Right cardiac atrium (tissue), 5 donors: ENCODE measurements around the gene AFMID. TPM values are rescaled to one million over a fixed set of nuclear protein-coding genes. Genes with fewer than 3 reads are reported as not detected.
"Not testable (repeated sequence)": the region's sequence is repeated elsewhere in the genome, so short reads cannot be mapped to it uniquely, and the experiment has no call there.

Source experiments
- ATAC-seq, 2 donors: fragments of 200-7000 bp; cut with Tn5 transposase; one replicate each; pipeline versions ENCODE4 v1.8.0 to v1.9.1; 2020; ENCODE audit warnings: moderate library complexity in 2 of 2, mild to moderate bottlenecking in 1 of 2
- DNase-seq, 3 donors: peaks; one replicate each; pipeline ENCODE4 v3.0.0-alpha.2; 2020
- H3K27ac ChIP-seq: one replicate; pipeline ENCODE4 v1.5.1; 2013; ENCODE audit warnings: mild to moderate bottlenecking, low read length, control low read depth, moderate library complexity
- H3K27me3 ChIP-seq: one replicate; pipeline ENCODE4 v1.6.1; 2013; ENCODE audit not compliant: control insufficient read depth, insufficient read depth
- H3K4me1 ChIP-seq: one replicate; pipeline ENCODE4 v1.6.1; 2013; ENCODE audit warnings: low read length; ENCODE audit not compliant: control insufficient read depth, insufficient read depth
- H3K4me3 ChIP-seq: one replicate; pipeline ENCODE4 v1.5.1; 2013; ENCODE audit warnings: low read length, control low read depth
- H3K9me3 ChIP-seq: one replicate; pipeline ENCODE4 v1.6.1; 2013; ENCODE audit warnings: low read length; ENCODE audit not compliant: control insufficient read depth
- WGBS: extraction: QIAGEN DNeasy Blood & Tissue Kit; methylation state at CpG from one replicate; pipeline ENCODE4 v1.1.7; 2013; 5-methylcytosine and 5-hydroxymethylcytosine counted together
- intact Hi-C, 4 donors: fragments of 100-400 bp; cut with DNase I; formaldehyde crosslinking; loops; one replicate each; pipeline versions ENCODE4 v1.11.0 to v1.14.0; 2022 to 2023
- polyA plus RNA-seq: library from polyadenylated mRNA; stranded (reverse); fragments of 200-250 nt; gene quantifications from one replicate; pipeline ENCODE4 v1.2.3, GENCODE V29; 2013
- total RNA-seq, 4 donors: library from RNA; stranded (reverse); fragmentation: NEBNext Ultra II Directional; extraction: Animal tissue kit (Norgen Biotek cat#: 25700); gene quantifications; one replicate each; pipeline ENCODE4 v1.2.1, GENCODE V29; 2021
- donor health status: healthy with polysubstance abuse.
- donor health status: DM: no; HTN: yes; CAD: no.
- donor health status: DM: no; HTN: no; CAD: no.
- donor health status: DM: no; HTN: yes; CAD: no; lungs with severe emphysema.
- donor health status: DM: yes; HTN: yes; CAD: no.

Gene AFMID
- total and polyA plus RNA-seq, 5 donors: 17.5 to 53.3 (median 30.6) TPM

- H3K4me1 ChIP-seq: no peaks in the 10 kb centered on the region
- 81% methylated on average over 17 of the region's 17 CpGs for WGBS
- no peak for DNase-seq
- ATAC-seq: no peak
- H3K4me3 ChIP-seq: no peak overlapping the region
- no peak overlapping the region for H3K27ac ChIP-seq
- no peaks in the 10 kb centered on the region for H3K27me3 ChIP-seq
- no peaks in the 10 kb centered on the region for H3K9me3 ChIP-seq
- intact Hi-C loops: no loop called here
Measured at GRCh38 chr17:78234261-78234865, 47.2 kb downstream of the AFMID start.

GRCh38 chr17:78235022-78235421 lies 47.9 kb downstream of the AFMID start:
- H3K4me1 ChIP-seq, intact Hi-C loops, H3K4me3 ChIP-seq, H3K9me3 ChIP-seq, H3K27me3 ChIP-seq, H3K27ac ChIP-seq: not testable (repeated sequence)
- WGBS: 75% methylated on average over 6 of the region's 6 CpGs
- ATAC-seq: peak; percentile 50 to 74
- DNase-seq: peak; percentile 59 to 84 (median 81)

- no peaks in the 10 kb centered on the region for H3K9me3 ChIP-seq
- DNase-seq: no peak
- 91% methylated on average over 8 of the region's 8 CpGs for WGBS
- no peak for ATAC-seq
- H3K27ac ChIP-seq: no peak overlapping the region
- H3K27me3 ChIP-seq: no peaks in the 10 kb centered on the region
- H3K4me3 ChIP-seq: no peak overlapping the region
- intact Hi-C loops: no loop called here
- no peaks in the 10 kb centered on the region for H3K4me1 ChIP-seq
Measured at GRCh38 chr17:78235885-78236284, 48.7 kb downstream of the AFMID start.

- Histone ChIP-seq H3K4me1 (no peaks in the 10 kb centered on the region), H3K9me3 (no peaks in the 10 kb centered on the region), H3K4me3 (no peak overlapping the region), H3K27ac (no peak overlapping the region), H3K27me3 (no peaks in the 10 kb centered on the region)
- peak in 1 of 3 donors; percentile 29 for DNase-seq
- ATAC-seq: no peak
- 94% methylated on average over 20 of the region's 20 CpGs for WGBS
- intact Hi-C loops: no loop called here
Measured at GRCh38 chr17:78236362-78237127, 49.4 kb downstream of the AFMID start.

- ATAC-seq (no peak), DNase-seq (peak in 2 of 3 donors; percentile 48 to 67)
- 69% methylated on average over 11 of the region's 11 CpGs for WGBS
- H3K27ac ChIP-seq: no peak overlapping the region
- no peaks in the 10 kb centered on the region for H3K9me3 ChIP-seq
- intact Hi-C loops: no loop called here
- H3K4me3 ChIP-seq: no peak overlapping the region
- no peaks in the 10 kb centered on the region for H3K4me1 ChIP-seq
- no peaks in the 10 kb centered on the region for H3K27me3 ChIP-seq
Measured at GRCh38 chr17:78237401-78238012, 50.3 kb downstream of the AFMID start.

- Histone ChIP-seq H3K27me3 (no peaks in the 10 kb centered on the region), H3K4me3 (no peak overlapping the region), H3K27ac (no peak overlapping the region), H3K9me3 (no peaks in the 10 kb centered on the region), H3K4me1 (no peaks in the 10 kb centered on the region)
- 83% methylated on average over 20 of the region's 20 CpGs for WGBS
- DNase-seq: peak in 1 of 3 donors; percentile 29
- intact Hi-C loops: no loop called here
- ATAC-seq: no peak
Measured at GRCh38 chr17:78238823-78239488, 51.8 kb downstream of the AFMID start.

- no peak overlapping the region for H3K27ac ChIP-seq
- intact Hi-C loops: no loop called here
- DNase-seq: peak in 2 of 3 donors; percentile 25 to 33
- ATAC-seq: no peak
- H3K4me1 ChIP-seq: no peaks in the 10 kb centered on the region
- no peaks in the 10 kb centered on the region for H3K27me3 ChIP-seq
- H3K9me3 ChIP-seq: no peaks in the 10 kb centered on the region
- H3K4me3 ChIP-seq: no peak overlapping the region
- WGBS: 95% methylated on average over 9 of the region's 9 CpGs
Measured at GRCh38 chr17:78239489-78239931, 52.3 kb downstream of the AFMID start.

GRCh38 chr17:78240012-78240655 lies 53.0 kb downstream of the AFMID start:
- 81% methylated on average over 12 of the region's 12 CpGs for WGBS
- no peak overlapping the region for H3K4me3 ChIP-seq
- no peaks in the 10 kb centered on the region for H3K9me3 ChIP-seq
- no peak overlapping the region for H3K27ac ChIP-seq
- no peaks in the 10 kb centered on the region for H3K4me1 ChIP-seq
- intact Hi-C loops: no loop called here
- ATAC-seq: no peak
- H3K27me3 ChIP-seq: no peaks in the 10 kb centered on the region
- DNase-seq: peak in 2 of 3 donors; percentile 31 to 39

- Histone ChIP-seq H3K27ac (no peak overlapping the region), H3K4me3 (no peak overlapping the region), H3K27me3 (no peaks in the 10 kb centered on the region), H3K9me3 (no peaks in the 10 kb centered on the region), H3K4me1 (no peaks in the 10 kb centered on the region)
- no peak for ATAC-seq
- WGBS: 81% methylated on average over 9 of the region's 9 CpGs
- intact Hi-C loops: no loop called here
- DNase-seq: peak in 1 of 3 donors; percentile 28
Measured at GRCh38 chr17:78240839-78241238, 53.7 kb downstream of the AFMID start.

GRCh38 chr17:78241277-78242023 lies 54.3 kb downstream of the AFMID start:
- Histone ChIP-seq H3K27ac (no peak overlapping the region), H3K4me3 (no peak overlapping the region), H3K4me1 (no peaks in the 10 kb centered on the region), H3K9me3 (no peaks in the 10 kb centered on the region), H3K27me3 (no peaks in the 10 kb centered on the region)
- 82% methylated on average over 13 of the region's 13 CpGs for WGBS
- intact Hi-C loops: no loop called here
- ATAC-seq (peak in 1 of 2 donors; percentile 26), DNase-seq (no peak)
